NCI-H1092 (cell line): ENCODE results near the gene TFPI.

Experiments used
- DNase-seq: peaks from one replicate; lab custom pipeline; 2025; lab: John Stamatoyannopoulos, UW

TFPI gene

GRCh38 chr2:187466129-187466792, 88.0 kb downstream of the TFPI start:
- no peak for DNase-seq

GRCh38 chr2:187462839-187463238, 91.4 kb downstream of the TFPI start:
- DNase-seq = no peak

- no peak for DNase-seq
Measured at GRCh38 chr2:187461294-187462261, 92.7 kb downstream of the TFPI start.

GRCh38 chr2:187459256-187459655, 95.0 kb downstream of the TFPI start:
- DNase-seq = no peak

GRCh38 chr2:187453078-187453641, 101.1 kb downstream of the TFPI start:
- DNase-seq = no peak

- DNase-seq = no peak
Measured at GRCh38 chr2:187451510-187451909, 102.7 kb downstream of the TFPI start.

- no peak for DNase-seq
Measured at GRCh38 chr2:187447336-187447735, 106.9 kb downstream of the TFPI start.

- no peak for DNase-seq
Measured at GRCh38 chr2:187446711-187447110, 107.5 kb downstream of the TFPI start.

GRCh38 chr2:187445051-187445450, 109.2 kb downstream of the TFPI start:
- no peak for DNase-seq

GRCh38 chr2:187442778-187443177, 111.5 kb downstream of the TFPI start:
- DNase-seq = no peak

GRCh38 chr2:187442378-187442777, 111.9 kb downstream of the TFPI start:
- no peak for DNase-seq

GRCh38 chr2:187440101-187440675, 114.0 kb downstream of the TFPI start:
- DNase-seq = no peak

- no peak for DNase-seq
Measured at GRCh38 chr2:187438455-187438854, 115.8 kb downstream of the TFPI start.

- DNase-seq = no peak
Measured at GRCh38 chr2:187435756-187436155, 118.5 kb downstream of the TFPI start.

- DNase-seq = no peak
Measured at GRCh38 chr2:187435078-187435477, 119.2 kb downstream of the TFPI start.

GRCh38 chr2:187434342-187434785, 119.9 kb downstream of the TFPI start:
- DNase-seq = no peak

GRCh38 chr2:187431911-187432310, 122.3 kb downstream of the TFPI start:
- DNase-seq = no peak

- no peak for DNase-seq
Measured at GRCh38 chr2:187429989-187430388, 124.2 kb downstream of the TFPI start.

GRCh38 chr2:187424146-187424545, 130.1 kb downstream of the TFPI start:
- no peak for DNase-seq

- DNase-seq = no peak
Measured at GRCh38 chr2:187422282-187422681, 132.0 kb downstream of the TFPI start.

- no peak for DNase-seq
Measured at GRCh38 chr2:187421519-187421918, 132.7 kb downstream of the TFPI start.

GRCh38 chr2:187419808-187420207, 134.4 kb downstream of the TFPI start:
- no peak for DNase-seq
